HG03469 (cell line): Measurements from ENCODE around the gene TYW3.
"Not testable (repeated sequence)": the region's sequence is repeated elsewhere in the genome, so short reads cannot be mapped to it uniquely, and the experiment has no call there.

ENCODE experiments used
- ATAC-seq: cut with Tn5 transposase; IDR thresholded peaks from one replicate; pipeline ENCODE4 v1.9.1; 2021; ENCODE audit warnings: mild to moderate bottlenecking, moderate library complexity, moderate number of reproducible peaks; ENCODE audit not compliant: unreplicated experiment

Gene TYW3

DNA sequence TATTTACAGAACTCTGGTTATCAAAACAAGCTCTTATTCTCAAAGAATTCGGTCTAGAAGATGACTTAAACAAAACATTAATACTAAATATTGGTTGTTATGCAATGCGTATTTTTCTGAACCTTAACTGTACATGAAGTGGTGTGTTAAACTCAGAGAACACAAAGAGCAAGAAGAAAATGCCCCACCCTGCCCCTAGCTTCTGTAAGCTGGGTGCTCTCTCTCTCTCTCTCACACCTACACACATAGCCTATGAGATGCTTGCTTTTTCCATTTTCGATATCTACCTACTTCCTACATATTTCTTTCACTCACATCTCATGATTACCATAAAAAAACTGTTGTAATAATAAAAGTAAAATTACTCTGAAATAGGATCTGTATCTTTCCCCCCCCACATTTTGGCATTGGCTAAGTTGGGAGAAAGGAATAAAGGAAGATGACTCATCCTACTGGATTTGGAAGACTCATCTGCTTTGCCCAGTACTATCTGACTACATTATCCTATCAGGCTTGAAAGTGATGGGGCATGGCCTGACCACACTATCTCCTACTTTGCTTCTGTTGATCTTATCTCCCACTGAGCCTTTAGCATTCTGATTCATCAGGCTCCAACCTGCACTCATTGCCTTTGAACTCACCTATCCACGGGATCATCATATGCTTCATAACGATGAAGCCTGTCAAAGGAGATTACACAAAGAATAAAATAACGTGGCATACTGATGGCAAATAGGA lies 3.0 kb upstream of the TYW3 start:
- no peak for ATAC-seq

DNA sequence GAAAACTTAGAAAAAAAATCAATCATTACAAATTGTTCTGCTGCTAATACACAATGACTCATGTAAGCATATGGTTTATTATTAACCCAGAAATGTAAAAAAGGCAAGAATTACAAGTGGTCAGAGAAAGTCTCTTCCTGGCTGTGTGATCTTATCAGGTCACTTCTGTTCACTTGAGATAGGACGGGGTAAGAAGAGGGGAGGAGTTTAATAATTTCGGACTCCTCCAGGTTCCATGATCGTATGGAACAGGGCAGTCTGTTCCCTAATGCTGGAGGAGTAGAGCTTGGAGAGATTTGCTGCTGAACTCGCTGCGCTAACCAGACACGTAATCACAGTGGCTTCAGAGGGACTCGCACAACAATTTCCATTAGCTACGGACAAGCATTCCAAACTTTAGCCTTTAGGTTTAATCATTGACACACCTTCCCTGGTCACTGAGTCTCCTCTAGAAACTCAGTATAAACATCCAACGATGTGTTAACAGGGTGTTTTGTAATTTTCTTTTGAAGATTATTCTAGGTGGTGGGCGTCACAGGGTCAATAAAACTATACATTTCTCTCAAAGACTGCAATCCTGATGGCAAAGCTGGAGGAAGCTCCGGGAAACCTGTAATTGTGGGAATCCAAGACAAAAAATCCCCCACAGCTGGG lies 1.4 kb upstream of the TYW3 start:
- peak; percentile 20 for ATAC-seq

DNA sequence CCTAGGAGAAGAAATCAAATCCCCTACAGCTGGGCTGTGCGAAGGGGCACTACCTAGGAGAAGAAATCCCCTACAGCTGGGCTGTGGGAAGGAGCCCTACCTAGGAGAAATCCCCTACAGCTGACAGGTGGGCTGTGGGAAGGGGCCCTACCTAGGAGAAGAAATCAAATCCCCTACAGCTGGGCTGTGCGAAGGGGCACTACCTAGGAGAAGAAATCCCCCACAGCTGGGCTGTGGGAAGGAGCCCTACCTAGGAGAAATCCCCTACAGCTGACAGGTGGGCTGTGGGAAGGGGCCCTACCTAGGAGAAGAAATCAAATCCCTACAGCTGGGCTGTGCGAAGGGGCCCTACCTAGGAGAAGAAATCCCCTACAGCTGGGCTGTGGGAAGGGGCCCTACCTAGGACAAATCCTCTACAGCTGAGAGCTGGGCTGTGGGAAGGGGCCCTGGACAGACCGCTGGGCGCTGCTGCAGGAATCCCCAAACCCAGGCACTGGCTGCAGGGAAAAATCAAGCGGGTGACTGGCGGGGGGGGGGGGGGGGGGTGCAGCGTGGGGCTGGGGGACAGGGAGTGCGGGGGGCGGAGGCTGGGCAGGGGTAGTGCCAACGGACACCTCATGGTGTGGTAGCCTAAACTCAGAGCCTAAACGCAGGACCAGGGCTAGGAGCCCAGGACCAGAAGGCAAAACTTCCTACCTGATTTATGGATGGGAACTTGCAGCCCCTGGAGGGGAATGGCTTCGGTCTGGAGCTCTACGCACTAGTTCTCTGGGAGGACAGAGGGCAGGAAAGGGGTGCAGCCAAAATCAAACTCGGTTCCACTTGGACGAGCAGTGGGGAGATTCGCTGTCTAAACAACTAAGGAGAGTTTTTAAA lies 643 bp upstream of the TYW3 start:
- peak; percentile 2 for ATAC-seq

DNA sequence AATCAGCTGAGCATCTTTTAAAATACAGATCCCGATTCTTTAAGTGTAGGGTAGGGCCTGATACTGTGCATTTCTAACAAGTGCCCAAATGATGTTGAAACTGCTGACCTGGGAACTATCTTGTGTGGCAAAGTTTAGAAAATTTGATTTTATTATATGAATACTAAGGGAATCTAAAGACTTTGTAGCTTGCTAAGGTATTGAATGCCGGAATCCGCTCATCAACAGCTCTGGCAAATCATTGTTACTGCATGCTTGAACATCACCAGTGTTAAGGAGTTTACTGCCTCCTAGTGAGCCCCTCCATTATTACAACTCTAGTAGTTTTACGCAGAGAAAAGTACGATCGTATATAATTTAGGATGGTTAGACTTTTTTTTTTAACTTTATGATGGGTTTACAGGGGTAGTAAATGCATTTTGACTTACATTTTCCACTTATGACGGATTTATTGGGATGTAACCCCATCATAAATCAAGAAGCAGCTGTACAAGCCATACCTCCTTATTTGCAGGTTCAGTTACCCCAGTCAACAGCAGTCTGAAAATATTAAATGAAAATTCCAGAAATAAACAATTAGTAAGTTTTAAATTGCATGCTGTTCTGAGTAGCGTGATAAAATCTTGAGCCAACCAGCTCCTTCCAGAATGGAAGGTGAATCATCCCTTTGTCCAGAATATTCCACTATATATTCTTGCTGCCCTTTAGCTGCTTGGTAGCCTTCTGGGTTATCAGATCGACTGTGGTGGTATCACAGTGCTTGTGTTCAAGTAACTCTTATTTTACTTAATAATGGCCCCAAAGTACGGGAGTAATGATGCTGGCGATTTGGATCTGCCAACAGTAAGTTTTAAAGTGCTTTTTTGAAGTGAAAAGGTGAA lies 892 bp downstream of the TYW3 start:
- peak; percentile 51 for ATAC-seq

DNA sequence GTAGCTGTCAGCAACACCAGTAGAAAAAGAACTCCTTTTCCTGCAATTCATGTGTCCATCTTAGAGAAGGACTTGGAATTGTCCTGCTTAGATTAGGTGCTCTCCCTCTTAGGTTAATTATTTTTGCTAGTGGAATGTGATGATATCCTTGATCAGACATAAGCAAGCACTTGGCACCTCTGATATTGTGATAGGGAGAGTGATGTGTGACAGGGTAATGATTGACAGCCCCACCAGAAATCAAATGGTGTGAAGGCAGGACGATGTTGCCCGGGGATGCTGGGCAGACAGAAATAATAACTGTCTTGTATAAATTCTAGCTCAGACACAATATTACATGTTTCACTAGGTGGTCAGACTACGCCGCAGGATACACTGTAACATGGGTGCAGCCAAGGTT lies 4.4 kb downstream of the TYW3 start:
- ATAC-seq = no peak

DNA sequence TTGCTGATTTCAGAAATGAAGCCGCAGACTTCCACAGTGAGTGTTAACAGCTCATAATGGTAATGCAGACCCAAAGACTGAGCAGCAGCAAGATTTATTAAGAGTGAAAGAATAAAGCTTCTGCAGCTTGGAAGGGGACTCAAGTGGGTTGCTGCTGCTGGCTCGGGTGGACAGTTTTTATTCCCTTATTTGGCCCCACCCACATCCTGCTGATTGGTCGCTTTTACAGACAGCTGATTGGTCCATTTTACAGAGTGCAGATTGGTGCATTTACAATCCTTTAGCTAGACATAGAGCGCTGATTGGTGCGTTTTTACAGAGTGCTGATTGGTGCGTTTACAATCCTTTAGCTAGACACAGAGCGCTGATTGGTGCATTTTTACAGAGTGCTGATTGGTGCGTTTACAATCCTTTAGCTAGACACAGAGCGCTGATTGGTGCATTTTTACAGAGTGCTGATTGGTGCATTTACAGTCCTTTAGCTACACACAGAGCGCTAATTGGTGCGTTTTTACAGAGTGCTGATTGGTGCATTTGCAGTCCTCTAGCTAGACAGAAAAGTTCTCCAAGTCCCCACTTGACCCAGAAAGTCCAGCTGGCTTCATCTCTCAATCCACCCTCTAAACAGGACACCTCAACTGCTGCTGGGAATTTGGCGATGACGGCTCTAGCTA lies 7.5 kb downstream of the TYW3 start:
- not testable (repeated sequence) for ATAC-seq

DNA sequence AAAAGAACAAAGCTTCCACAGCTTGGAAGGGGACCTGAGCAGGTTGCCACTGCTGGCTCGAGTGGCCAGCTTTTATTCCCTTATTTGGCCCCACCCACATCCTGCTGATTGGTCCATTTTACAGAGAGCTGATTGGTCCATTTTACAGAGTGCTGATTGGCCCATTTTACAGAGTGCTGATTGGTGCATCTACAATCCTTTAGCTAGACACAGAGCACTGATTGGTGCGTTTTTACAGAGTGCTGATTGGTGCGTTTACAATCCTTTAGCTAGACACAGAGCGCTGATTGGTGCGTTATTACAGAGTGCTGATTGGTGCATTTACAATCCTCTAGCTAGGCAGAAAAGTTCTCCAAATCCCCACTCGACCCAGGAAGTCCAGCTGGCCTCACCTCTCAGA lies 12.3 kb downstream of the TYW3 start:
- not testable (repeated sequence) for ATAC-seq

DNA sequence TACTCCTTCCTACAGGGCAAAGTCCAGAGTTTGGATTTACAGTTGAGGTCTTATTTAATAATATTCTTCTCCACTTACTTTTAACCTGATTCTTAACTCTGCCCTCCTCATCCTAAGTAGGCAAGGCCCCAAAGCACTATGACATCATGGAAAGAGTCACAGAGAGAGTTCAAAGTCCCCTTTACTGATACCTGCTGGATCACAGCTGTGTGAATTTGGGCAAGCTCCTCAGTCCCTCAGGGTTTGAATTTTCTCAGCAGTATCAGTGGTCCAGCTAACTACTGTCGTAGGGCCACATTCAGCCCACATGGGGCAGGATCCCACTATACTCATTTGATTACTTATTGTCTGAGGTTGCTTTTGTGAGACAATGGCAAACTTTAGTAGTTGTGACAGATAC lies 16.0 kb downstream of the TYW3 start:
- no peak for ATAC-seq

DNA sequence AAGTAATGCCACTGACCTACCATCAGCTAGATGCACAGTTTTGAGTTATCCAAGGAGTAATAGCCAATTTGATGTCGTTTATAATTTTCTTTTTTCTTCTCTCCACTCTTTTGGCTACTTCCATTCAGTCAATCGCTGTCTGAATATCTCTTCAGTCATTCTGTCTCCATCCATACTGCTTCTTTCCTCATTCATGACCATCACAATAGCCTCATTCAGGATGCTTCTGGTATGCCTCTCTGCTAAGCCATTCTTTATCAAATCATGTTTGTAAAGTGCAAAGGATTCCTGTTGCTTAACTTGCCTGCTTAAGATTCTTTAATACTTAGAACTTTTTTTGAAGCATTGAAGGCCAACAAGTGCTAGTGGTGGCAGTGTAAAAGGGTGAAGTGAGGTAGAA lies 20.2 kb downstream of the TYW3 start:
- no peak for ATAC-seq

DNA sequence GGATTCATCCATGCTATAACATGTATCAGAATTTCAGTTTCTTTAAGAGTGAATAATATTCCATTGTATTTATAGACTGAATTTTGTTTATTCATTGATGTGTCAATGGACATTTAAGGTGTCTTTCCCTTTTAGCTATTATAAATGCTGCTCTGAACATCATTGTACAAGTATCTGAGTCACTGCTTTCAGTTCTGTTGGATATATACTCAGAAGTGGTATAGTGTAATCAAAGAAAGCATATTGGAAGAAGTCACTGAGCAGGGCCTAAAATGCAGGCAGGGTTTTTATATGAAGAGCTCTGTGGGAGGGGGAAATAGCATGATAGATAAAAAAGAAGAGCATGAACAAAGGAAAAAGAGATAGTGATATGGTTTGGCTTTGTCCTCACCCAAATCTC lies 22.5 kb downstream of the TYW3 start:
- ATAC-seq = no peak

DNA sequence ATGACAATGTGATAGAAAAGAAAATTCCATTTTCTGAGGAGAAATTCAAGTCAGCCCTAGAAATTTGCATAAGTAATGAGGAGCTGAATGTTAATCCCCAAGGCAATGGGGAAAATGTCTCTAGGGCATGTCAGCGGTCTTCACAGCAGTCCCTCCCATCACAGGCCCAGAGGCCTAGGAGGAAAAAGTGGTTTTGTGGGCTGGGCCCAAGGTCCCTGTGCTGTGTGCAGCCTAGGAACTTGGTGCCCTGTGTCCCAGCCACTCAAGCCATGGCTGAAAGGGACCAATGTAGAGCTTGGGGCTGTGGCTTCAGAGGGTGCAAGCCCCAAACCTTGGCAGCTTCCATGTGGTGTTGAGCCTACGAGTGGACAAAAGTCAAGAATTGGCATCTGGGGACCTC lies 23.7 kb downstream of the TYW3 start:
- ATAC-seq = not testable (repeated sequence)

DNA sequence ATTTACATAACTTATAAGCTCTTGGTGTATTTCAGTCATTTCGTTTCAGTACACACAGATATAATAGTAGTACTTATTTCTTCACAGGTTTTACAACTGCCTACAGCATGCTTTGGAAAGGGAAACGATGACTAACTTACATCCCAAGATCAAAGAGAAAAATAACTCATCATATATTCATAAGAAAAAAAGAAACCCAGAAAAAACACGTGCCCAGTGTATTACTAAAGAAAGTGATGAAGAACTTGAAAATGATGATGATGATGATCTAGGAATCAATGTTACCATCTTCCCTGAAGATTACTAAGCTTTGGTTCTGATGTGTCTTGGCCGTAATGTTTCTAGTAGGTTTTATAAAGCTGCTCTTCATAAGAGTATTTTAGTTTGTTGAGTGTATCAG lies 30.9 kb downstream of the TYW3 start:
- ATAC-seq = no peak

DNA sequence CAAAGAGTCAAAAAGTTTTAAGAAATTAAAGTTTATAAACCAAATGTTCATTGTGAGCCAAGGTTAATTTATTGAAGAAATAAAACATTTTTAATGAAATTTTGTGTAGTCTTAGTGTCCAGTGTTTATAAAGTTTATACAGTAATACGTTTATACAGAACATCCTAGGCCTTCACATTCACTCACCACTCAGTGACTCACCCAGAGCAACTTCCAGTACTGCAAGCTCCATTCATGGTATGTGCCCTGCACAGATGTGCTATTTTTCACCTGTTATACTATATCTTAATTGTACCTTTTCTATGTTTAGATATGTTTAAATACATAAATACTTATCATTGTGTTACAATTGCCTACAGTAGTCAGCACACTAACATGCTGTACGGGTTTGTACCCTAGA lies 33.6 kb downstream of the TYW3 start:
- ATAC-seq = no peak

DNA sequence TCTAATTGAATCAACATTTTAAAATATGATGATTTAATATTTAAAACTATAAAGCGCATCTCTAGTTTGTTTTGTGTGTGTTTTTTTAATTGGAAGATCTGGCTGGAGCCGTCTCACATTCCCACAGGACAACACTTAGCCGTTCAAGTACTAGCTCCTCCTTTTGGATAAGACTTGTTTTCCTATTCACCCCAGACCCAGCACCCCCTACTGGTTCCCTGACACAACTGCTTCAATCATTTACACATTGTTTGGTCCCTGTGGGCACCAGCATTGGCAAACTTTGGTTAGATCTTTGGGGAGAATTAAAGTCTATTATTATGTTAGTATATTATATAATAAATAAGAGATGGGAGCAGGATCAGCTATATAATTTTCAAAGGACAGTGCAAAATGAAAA lies 34.5 kb downstream of the TYW3 start:
- no peak for ATAC-seq

DNA sequence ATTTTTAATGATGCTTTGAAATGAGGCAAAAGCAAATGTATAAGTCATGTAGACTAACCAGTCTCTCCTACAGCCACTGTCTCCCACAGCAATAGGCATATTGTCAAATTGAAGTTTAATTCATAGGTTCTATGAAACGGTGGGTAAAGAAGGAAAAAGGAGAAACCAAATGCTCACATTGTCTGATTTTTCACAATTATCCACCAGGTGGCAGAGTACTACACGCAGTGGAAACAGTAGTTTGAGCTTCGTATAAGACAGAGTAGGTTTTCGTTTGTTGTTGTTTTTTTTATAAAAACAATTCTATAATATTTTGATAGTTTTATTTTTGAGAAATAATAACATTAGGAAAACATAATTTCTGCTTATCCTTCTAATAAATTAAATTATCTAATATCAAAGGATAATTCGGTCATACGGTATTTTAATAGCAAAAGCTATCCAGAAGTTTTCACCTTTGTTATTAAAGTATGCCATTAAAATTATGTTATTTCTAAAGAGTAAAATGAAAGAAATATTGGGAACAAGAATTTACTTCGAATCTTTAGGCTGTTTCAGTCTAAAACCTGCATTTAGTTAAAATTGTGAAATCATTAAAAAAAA lies 39.1 kb downstream of the TYW3 start:
- peak; percentile 80 for ATAC-seq

DNA sequence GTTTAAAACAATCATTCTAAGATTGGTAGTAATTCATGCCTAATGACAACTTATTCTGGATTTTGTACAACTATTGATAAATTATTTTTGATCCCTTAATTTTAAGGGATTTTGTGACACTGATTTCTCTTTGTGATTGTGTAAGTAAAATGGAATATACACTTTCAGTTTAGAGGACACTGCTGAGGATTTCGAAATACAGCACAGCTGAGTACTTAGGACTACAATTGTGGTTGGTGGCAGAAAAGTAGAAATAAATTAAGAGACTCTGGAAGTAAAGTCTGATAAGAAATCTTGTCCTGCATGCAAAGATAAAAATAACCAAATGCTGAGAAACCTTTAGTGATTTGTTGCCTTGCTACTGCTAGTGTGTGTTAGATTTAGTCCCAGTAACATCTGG lies 40.0 kb downstream of the TYW3 start:
- ATAC-seq = no peak

DNA sequence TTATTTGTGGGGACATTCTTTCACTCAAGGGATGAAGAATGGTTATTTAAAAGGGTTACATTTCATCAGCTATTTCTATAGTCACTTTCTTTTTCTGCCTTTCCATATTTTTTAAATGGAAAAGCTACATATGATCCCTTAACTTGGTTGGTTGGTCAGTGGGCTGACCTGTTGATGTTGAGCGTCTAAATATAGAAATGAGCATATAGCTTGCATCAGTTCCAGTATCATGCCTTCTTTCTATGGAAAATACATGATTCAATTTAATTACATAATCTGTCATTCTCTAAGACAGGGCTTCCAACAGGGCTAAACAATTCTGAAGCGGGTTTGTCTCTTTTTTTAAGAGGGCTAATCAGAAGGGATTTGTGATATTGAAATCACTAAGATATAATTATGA lies 40.6 kb downstream of the TYW3 start:
- no peak for ATAC-seq

DNA sequence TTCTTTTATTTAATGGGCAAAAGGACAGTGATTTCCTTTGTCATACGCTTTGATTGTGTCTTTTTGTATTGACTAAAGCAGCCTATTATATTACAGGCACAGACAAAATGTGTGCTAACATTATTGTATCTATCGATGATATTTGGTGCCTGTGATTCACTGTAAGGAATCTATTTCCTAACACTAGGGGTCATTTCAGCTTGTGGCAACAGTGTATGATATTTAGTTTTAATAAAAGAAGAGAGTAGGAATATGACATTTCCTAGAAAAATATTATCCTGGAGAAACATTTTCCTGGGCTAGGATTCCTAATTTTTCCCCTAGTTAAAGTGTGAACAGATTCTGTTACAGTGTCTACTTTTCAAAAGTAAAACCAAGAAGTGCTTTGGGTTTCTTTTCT lies 42.8 kb downstream of the TYW3 start:
- no peak for ATAC-seq

DNA sequence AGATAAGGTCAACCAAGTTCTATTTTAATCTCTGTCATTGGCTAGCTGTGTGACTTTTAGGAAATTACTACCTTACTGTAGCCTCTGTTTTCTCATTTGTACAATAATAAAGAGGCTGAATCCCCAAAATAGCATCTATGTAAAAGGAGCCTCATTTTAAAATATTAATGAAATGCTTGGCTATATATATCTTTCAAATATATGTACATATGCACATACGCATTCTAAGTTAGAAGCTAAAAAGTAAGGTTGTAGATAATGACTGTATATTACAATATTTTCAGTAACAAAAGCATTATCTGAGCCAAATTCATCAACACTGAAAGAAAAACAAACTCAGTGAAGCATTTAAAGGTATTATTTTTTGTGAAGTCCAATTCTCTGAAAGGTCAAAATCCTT lies 44.6 kb downstream of the TYW3 start:
- no peak for ATAC-seq

DNA sequence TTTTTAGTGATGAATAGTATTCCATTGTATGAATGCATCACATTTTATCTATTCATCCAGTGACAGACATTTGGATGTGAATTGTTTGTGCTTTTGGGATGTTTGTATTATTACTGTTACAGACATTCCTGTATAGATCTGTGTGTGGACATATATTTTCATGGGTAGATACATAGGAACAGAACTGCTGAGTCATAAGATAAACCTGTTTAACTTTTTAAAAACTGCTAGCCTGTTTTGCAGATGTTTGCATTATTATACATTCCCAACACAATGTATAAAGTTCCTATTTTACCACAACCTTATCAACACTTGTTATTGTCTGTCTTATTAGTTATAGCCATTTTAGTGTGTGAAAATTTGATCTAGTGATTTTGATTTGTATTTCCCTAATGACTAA lies 46.8 kb downstream of the TYW3 start:
- ATAC-seq = no peak
